GM21528 (cell line): ENCODE data around the gene SVBP.

Experiments used
- ATAC-seq: cut with Tn5 transposase; IDR thresholded peaks from one replicate; pipeline ENCODE4 v1.9.1; 2021; ENCODE audit warnings: mild to moderate bottlenecking, moderate library complexity; ENCODE audit not compliant: unreplicated experiment, low FRiP score

Gene SVBP

GRCh38 chr1:42765832-42766740 lies 51.1 kb downstream of the SVBP start:
- ATAC-seq, result peak; percentile 29

- ATAC-seq, result no peak
Measured at GRCh38 chr1:42765269-42765668, 51.9 kb downstream of the SVBP start.

GRCh38 chr1:42762269-42762668 lies 54.9 kb downstream of the SVBP start:
- no peak for ATAC-seq

GRCh38 chr1:42761567-42761966 lies 55.6 kb downstream of the SVBP start:
- no peak for ATAC-seq

- no peak for ATAC-seq
Measured at GRCh38 chr1:42759114-42759513, 58.1 kb downstream of the SVBP start.

GRCh38 chr1:42758641-42759040 lies 58.6 kb downstream of the SVBP start:
- ATAC-seq, result no peak

- no peak for ATAC-seq
Measured at GRCh38 chr1:42757892-42758275, 59.3 kb downstream of the SVBP start.
